ENCODE data around the gene NT5DC1. TPM values are rescaled to one million over a fixed set of nuclear protein-coding genes. Genes with fewer than 3 reads are reported as not detected.

NT5DC1 gene
- total RNA-seq (10 to 100 TPM; 30.5 to 52.6 (median 39.7) TPM), polyA plus RNA-seq (10 to 100 TPM; 45.8 to 53.4 TPM), total RNA-seq (31.4 reads per million, percentile 61 among the genes with 10 or more reads in this experiment)

DNA sequence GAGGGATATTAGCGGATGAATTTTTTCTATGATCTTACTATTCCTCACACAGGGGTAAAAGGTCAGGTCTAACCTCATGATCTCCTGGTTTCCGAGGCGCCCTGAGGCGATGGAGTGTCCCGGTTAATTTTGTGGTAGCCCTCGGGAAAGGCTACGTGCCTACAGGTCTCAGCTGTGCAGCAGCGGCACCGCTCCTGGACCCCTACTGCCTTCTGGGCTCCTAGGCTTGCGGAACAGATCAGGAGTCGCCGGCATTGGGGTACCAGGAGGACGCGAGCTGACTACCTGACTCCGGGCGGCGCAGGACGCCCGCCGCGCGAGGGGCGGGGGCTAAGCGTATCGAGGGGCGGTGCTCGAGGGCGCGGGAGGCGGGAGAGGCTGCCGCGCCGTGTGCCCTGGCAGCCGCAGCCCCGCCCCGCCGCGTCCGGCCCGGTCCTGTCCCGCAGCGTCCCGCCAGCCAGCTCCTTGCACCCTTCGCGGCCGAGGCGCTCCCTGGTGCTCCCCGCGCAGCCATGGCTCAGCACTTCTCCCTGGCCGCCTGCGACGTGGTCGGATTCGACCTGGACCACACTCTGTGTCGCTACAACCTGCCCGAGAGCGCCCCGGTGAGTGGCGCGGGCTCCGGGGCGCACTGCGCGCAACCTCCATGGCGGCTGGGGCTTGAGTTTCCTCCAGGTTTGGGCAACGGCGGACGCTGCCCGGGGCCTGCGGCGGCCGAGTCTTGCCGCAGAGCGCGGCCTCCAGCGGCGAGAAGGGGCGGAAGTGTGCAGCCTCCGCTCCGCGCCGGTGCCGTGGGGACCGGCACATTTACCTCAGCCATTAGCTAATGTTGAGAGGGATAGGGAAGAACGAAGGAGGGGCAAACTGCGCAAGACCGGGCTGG lies at the start of gene NT5DC1:
TSS of gene NT5DC1 (plus strand) at position 435 of the 883 bp plus-strand sequence. CDS start at position 513, 78 bp downstream.
- POLR2A ChIA-PET, result interaction anchor here (0.7 to 2.4 kb wide), 8 partner anchors 15 to 580 kb away, joined by 3 to 20 read pairs (median 4); partner anchors contain the start of genes KPNA5, RWDD1, TSPYL1 and TSPYL4
- Mint-ChIP-seq H3K9me3 (peaks cover 0 to 13% (median 8%) of the 10 kb centered on the region in 11 donors), H3K4me3 (peak within 1 kb of the TSS; percentile 89 to 99 (median 96)), H3K27ac (peak within 1 kb of the TSS; percentile 85 to 96 (median 92)), H3K36me3 (peaks cover 0 to 16% (median 7%) of the 10 kb centered on the region in 5 donors), H3K4me1 (peaks cover 32 to 64% (median 57%) of the 10 kb centered on the region in 7 donors), H3K27me3 (no peaks in the 10 kb centered on the region)
- intact Hi-C loops (cut with micrococcal nuclease), result loop anchor here (1.0 to 10.0 kb wide), 14 partner anchors 12 to 1577 kb away; partner anchors contain the start of genes GOPC (in 2 of the 2), KPNA5 (in 2 of the 2), RWDD1 (in 2 of the 2) and TSPYL1 (in 2 of the 2)
- Histone ChIP-seq H3K4me1 (ENCODE audit: control insufficient read depth in 2 of 2, insufficient read depth in 2 of 2, low read length in 2 of 2) (peaks cover 25 to 32% of the 10 kb centered on the region in 2 donors), H3K27me3 (ENCODE audit: control insufficient read depth in 2 of 2, insufficient read depth in 2 of 2, low read length in 2 of 2) (no peaks in the 10 kb centered on the region), H3K9me3 (ENCODE audit: control insufficient read depth in 2 of 3, low read length in 3 of 3) (peaks cover 0 to 6% (median 0%) of the 10 kb centered on the region in 3 experiments), H3K4me3 (ENCODE audit: low read length) (peak within 1 kb of the TSS; percentile 77), H3K27ac (ENCODE audit: low read depth, low read length) (peak within 1 kb of the TSS; percentile 79), H3K36me3 (ENCODE audit: control insufficient read depth in 2 of 3, insufficient read depth in 3 of 3, low read length in 3 of 3) (peaks cover 0 to 4% (median 0%) of the 10 kb centered on the region in 3 experiments)
- peak; percentile 76 to 90 (median 82) for DNase-seq
- ATAC-seq, result peak; percentile 94
- CTCF ChIA-PET, result interaction anchor here (0.9 to 1.2 kb wide), 2 partner anchors 11 to 117 kb away, joined by 3 to 4 read pairs; no protein-coding TSS in a partner anchor

DNA sequence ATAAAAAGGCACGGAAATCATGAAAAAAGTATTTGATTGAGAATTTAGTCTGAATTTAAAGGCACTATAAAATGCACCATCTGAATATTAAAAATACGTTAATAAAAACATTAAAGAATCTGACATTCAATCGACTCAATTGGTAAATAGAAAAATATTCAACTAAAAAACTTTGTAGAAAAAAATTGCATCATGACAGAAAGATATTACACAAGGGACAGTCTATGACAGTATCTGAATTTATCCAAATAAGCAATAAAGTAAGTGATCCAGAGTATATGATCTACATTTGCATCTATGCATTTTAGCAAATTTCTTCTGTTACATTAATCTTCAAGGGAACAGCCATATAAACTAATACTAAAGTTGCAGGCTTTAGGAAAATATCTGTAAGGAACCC lies 49.4 kb upstream of the NT5DC1 start:
- Histone ChIP-seq H3K27ac (ENCODE audit: low read depth, low read length) (no peak overlapping the region), H3K4me1 (ENCODE audit: control insufficient read depth in 2 of 2, insufficient read depth in 2 of 2, low read length in 2 of 2) (no peaks in the 10 kb centered on the region), H3K36me3 (ENCODE audit: control insufficient read depth in 2 of 3, insufficient read depth in 3 of 3, low read length in 3 of 3) (no peaks in the 10 kb centered on the region), H3K4me3 (ENCODE audit: low read length) (no peak overlapping the region), H3K27me3 (ENCODE audit: control insufficient read depth in 2 of 2, insufficient read depth in 2 of 2, low read length in 2 of 2) (no peaks in the 10 kb centered on the region), H3K9me3 (ENCODE audit: control insufficient read depth in 2 of 3, low read length in 3 of 3) (no peaks in the 10 kb centered on the region)
- Mint-ChIP-seq H3K27ac (no peak overlapping the region), H3K36me3 (no peaks in the 10 kb centered on the region), H3K4me3 (no peak overlapping the region), H3K4me1 (no peaks in the 10 kb centered on the region), H3K27me3 (peaks cover 3 to 42% (median 20%) of the 10 kb centered on the region in 5 donors), H3K9me3 (peaks cover 0 to 1% (median 0%) of the 10 kb centered on the region in 11 donors)
- no peak for DNase-seq
- ATAC-seq, result no peak
- CTCF ChIA-PET, result no interaction called here
- POLR2A ChIA-PET, result no interaction called here
- intact Hi-C loops (cut with micrococcal nuclease), result no loop called here

DNA sequence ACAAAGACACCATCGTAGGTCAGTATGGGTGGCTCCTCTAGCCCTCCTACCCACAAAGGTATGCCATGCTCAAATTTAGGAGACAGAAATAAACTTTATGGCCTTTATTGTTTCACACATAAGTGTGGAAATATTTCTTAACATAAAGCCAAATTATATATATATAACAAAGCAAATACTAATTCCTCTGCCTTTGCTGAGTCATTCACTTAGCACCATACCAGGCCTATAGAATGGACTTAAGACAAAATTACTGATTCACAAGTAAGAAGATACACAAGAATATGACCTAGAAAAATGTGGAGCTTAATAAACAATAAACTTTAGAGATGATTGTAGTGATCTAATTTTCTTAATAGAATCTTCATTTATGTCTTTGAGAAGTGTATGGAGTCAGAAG lies 45.1 kb upstream of the NT5DC1 start:
- POLR2A ChIA-PET, result no interaction called here
- H3K36me3 ChIP-seq (ENCODE audit: control insufficient read depth in 2 of 3, insufficient read depth in 3 of 3, low read length in 3 of 3), result no peaks in the 10 kb centered on the region
- CTCF ChIA-PET, result no interaction called here
- Mint-ChIP-seq H3K9me3 (no peaks in the 10 kb centered on the region), H3K4me3 (no peak overlapping the region), H3K4me1 (no peaks in the 10 kb centered on the region), H3K27me3 (peaks cover 0 to 17% (median 6%) of the 10 kb centered on the region in 5 donors), H3K27ac (no peak overlapping the region), H3K36me3 (no peaks in the 10 kb centered on the region)
- DNase-seq, result no peak
- intact Hi-C loops (cut with micrococcal nuclease), result no loop called here
- H3K9me3 ChIP-seq (ENCODE audit: control insufficient read depth in 2 of 3, low read length in 3 of 3), result no peaks in the 10 kb centered on the region
- H3K27ac ChIP-seq (ENCODE audit: low read depth, low read length), result no peak overlapping the region
- no peak overlapping the region for H3K4me3 ChIP-seq (ENCODE audit: low read length)
- no peak for ATAC-seq
- no peaks in the 10 kb centered on the region for H3K4me1 ChIP-seq (ENCODE audit: control insufficient read depth in 2 of 2, insufficient read depth in 2 of 2, low read length in 2 of 2)
- H3K27me3 ChIP-seq (ENCODE audit: control insufficient read depth in 2 of 2, insufficient read depth in 2 of 2, low read length in 2 of 2), result no peaks in the 10 kb centered on the region

DNA sequence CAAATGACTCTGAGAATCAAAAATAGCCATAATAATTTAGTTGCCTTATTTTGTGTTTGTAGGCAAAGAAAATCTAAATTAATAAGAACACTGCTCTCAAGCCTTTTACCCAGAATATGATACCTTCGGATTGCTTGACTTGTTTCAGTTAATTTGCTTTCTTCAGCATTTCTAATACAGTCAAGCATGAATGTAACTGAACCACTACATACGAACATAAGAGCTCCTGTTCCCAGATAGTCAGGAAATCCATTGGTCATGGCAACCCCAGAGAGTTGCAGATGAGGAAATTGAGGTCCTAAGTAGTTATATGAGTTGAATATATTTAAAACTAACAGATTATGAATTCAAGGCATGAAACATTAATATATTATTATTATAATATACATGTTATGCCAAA lies 42.9 kb upstream of the NT5DC1 start:
- POLR2A ChIA-PET, result no interaction called here
- Histone ChIP-seq H3K4me1 (ENCODE audit: control insufficient read depth in 2 of 2, insufficient read depth in 2 of 2, low read length in 2 of 2) (no peaks in the 10 kb centered on the region), H3K27ac (ENCODE audit: low read depth, low read length) (no peak overlapping the region), H3K36me3 (ENCODE audit: control insufficient read depth in 2 of 3, insufficient read depth in 3 of 3, low read length in 3 of 3) (no peaks in the 10 kb centered on the region), H3K27me3 (ENCODE audit: control insufficient read depth in 2 of 2, insufficient read depth in 2 of 2, low read length in 2 of 2) (no peaks in the 10 kb centered on the region), H3K9me3 (ENCODE audit: control insufficient read depth in 2 of 3, low read length in 3 of 3) (no peaks in the 10 kb centered on the region), H3K4me3 (ENCODE audit: low read length) (no peak overlapping the region)
- peaks cover 0 to 10% (median 5%) of the 10 kb centered on the region in 5 donors for H3K27me3 Mint-ChIP-seq
- H3K4me3 Mint-ChIP-seq, result no peak overlapping the region
- no peak for ATAC-seq
- CTCF ChIA-PET, result no interaction called here
- H3K4me1 Mint-ChIP-seq, result no peaks in the 10 kb centered on the region
- no peak for DNase-seq
- H3K36me3 Mint-ChIP-seq, result no peaks in the 10 kb centered on the region
- no peak overlapping the region for H3K27ac Mint-ChIP-seq
- no peaks in the 10 kb centered on the region for H3K9me3 Mint-ChIP-seq
- intact Hi-C loops (cut with micrococcal nuclease), result no loop called here

DNA sequence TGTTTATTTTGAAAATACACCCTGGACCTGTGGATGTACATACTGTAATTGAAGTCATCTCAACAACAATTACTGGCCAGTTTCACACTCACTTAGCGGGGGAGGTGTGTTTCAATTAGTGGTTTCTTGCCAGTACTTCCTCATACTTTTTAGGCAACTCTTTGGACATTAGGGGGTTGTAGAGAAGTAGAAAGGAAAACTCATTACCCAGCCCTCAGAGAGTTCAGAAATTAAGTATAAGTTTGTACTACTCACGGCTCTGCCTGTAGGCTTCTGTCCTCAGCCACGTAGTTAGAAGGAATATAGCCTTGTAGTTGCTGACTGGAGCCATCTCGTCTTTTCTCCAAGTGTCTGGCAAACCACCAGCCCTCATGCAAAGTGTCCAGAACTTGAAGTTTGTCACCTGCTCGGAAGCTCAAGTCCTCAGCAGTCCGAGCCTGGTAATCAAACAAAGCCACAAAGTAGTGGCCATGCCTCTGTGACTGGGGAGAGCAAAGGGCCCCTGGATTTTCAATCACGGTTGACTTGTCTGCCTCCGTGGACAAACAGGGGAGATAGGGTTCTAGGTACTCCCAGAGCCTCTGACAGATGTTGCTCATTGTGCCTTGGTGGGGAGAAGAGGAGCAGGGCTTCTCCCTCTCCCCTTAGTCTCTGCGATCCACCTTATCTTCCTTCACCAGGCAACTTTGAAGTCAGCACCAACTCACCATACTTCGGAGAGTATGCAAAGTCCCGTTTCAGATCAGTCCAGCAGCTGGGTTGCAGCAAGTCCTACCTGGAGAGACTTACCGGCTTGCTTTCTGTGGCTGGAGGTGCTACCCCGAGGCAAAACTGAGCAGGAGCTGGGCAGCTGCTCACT lies 40.7 kb upstream of the NT5DC1 start:
- ATAC-seq (no peak), DNase-seq (no peak)
- Mint-ChIP-seq H3K36me3 (no peaks in the 10 kb centered on the region), H3K4me1 (peaks cover 0 to 1% (median 0%) of the 10 kb centered on the region in 7 donors), H3K27ac (no peak overlapping the region), H3K27me3 (peaks cover 0 to 14% (median 11%) of the 10 kb centered on the region in 5 donors), H3K9me3 (no peaks in the 10 kb centered on the region), H3K4me3 (no peak overlapping the region)
- Histone ChIP-seq H3K4me3 (ENCODE audit: low read length) (no peak overlapping the region), H3K4me1 (ENCODE audit: control insufficient read depth in 2 of 2, insufficient read depth in 2 of 2, low read length in 2 of 2) (no peaks in the 10 kb centered on the region), H3K36me3 (ENCODE audit: control insufficient read depth in 2 of 3, insufficient read depth in 3 of 3, low read length in 3 of 3) (no peaks in the 10 kb centered on the region), H3K27ac (ENCODE audit: low read depth, low read length) (no peak overlapping the region), H3K9me3 (ENCODE audit: control insufficient read depth in 2 of 3, low read length in 3 of 3) (no peaks in the 10 kb centered on the region), H3K27me3 (ENCODE audit: control insufficient read depth in 2 of 2, insufficient read depth in 2 of 2, low read length in 2 of 2) (no peaks in the 10 kb centered on the region)
- intact Hi-C loops (cut with micrococcal nuclease), result no loop called here
- ChIA-PET POLR2A (no interaction called here), CTCF (no interaction called here)

DNA sequence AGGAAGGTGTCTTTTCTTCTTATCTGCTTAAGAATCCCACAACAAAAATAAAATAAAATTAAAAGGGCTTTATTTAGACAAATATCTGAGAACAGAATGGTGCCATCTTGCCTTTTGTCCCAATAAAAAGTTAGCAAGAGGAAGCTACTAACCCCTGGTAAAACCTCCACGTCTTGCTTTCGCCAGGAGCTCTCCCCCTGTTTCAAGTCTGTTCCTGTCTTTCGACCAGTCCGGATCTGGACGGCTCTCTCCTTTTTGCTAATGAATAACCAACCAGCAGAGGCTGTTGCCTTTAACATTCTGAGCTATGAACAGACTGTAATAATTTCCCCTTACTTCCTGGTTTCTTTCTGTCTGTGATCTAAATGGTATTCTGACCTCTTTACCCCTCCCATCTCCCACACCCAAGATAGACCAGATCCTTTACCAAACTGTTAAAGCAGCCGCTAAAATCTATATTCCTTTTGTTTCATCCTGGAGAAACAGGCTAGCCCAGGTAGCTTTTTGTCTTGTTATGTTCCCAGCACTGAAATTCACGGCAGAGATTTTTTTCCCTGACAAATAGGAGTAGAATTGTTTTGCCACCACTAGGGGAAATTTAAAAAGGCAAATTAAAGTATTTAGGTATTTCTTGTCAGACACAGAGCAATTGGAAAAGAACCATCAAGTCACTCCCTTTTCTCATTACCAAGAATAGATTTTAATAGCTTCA lies 39.9 kb upstream of the NT5DC1 start, which contains the start of gene FRK:
TSS of gene FRK (minus strand) at position 320 of the 712 bp plus-strand sequence. CDS start 580 bp downstream, outside the sequence.
- Histone ChIP-seq H3K36me3 (ENCODE audit: control insufficient read depth in 2 of 3, insufficient read depth in 3 of 3, low read length in 3 of 3) (no peaks in the 10 kb centered on the region), H3K4me1 (ENCODE audit: control insufficient read depth in 2 of 2, insufficient read depth in 2 of 2, low read length in 2 of 2) (no peaks in the 10 kb centered on the region), H3K27me3 (ENCODE audit: control insufficient read depth in 2 of 2, insufficient read depth in 2 of 2, low read length in 2 of 2) (no peaks in the 10 kb centered on the region), H3K27ac (ENCODE audit: low read depth, low read length) (no peak within 1 kb of the TSS), H3K9me3 (ENCODE audit: control insufficient read depth in 2 of 3, low read length in 3 of 3) (no peaks in the 10 kb centered on the region), H3K4me3 (ENCODE audit: low read length) (no peak within 1 kb of the TSS)
- no peak for ATAC-seq
- CTCF ChIA-PET, result no interaction called here
- Mint-ChIP-seq H3K27ac (no peak within 1 kb of the TSS), H3K4me1 (peaks cover 0 to 1% (median 0%) of the 10 kb centered on the region in 7 donors), H3K4me3 (no peak within 1 kb of the TSS), H3K27me3 (peaks cover 0 to 16% (median 12%) of the 10 kb centered on the region in 5 donors), H3K36me3 (no peaks in the 10 kb centered on the region), H3K9me3 (no peaks in the 10 kb centered on the region)
- POLR2A ChIA-PET, result no interaction called here
- intact Hi-C loops (cut with micrococcal nuclease), result no loop called here
- no peak for DNase-seq

All from naive thymus-derived CD4-positive, alpha-beta T cell (primary cell).